SK-N-SH treated with all-trans-retinoic acid at 6 μM for 48 hours (cell line): ENCODE measurements around the gene KRTDAP.

Experiments
- ATAC-seq: fragments of 200-7000 bp; cut with Tn5 transposase; 3 replicates; pipeline ENCODE4 v1.9.1; 2020; ENCODE audit warnings: mild to moderate bottlenecking, moderate library complexity
- ARNTL ChIP-seq: fragments of 450-650 bp; formaldehyde crosslinking; IDR thresholded peaks from 2 replicates; pipeline ENCODE4 v1.5.0; 2020; ENCODE audit warnings: low read depth, mild to moderate bottlenecking, moderate library complexity, borderline replicate concordance
- BACH2 ChIP-seq: fragments of 250-450 bp; sonication (Bioruptor Pico); IDR thresholded peaks from 2 replicates; pipeline ENCODE4 v1.9.0; 2021; ENCODE audit warnings: mild to moderate bottlenecking, borderline replicate concordance
- CREB5 ChIP-seq: fragments of 250-450 bp; sonication (Bioruptor Pico); IDR thresholded peaks from 2 replicates; pipeline ENCODE4 v1.5.1; 2020; ENCODE audit warnings: low read depth, mild to moderate bottlenecking, moderate library complexity
- CSDC2 ChIP-seq: fragments of 250-450 bp; sonication (Bioruptor Pico); IDR thresholded peaks from 2 replicates; pipeline ENCODE4 v1.5.0; 2020; ENCODE audit warnings: mild to moderate bottlenecking, moderate library complexity
- ESRRG ChIP-seq: fragments of 250-450 bp; sonication (Bioruptor Pico); IDR thresholded peaks from 2 replicates; pipeline ENCODE4 v1.6.1; 2021; ENCODE audit warnings: mild to moderate bottlenecking
- GLIS3 ChIP-seq: fragments of 250-450 bp; sonication (Bioruptor Pico); IDR thresholded peaks from 2 replicates; pipeline ENCODE4 v1.5.0; 2020; ENCODE audit warnings: mild to moderate bottlenecking, moderate library complexity
- ISL1 ChIP-seq: fragments of 250-450 bp; sonication (Bioruptor Pico); IDR thresholded peaks from 2 replicates; pipeline ENCODE4 v2.1.2; 2022; ENCODE audit warnings: mild to moderate bottlenecking, moderate library complexity
- OSR1 ChIP-seq: fragments of 250-450 bp; sonication (Bioruptor Pico); IDR thresholded peaks from 2 replicates; pipeline ENCODE4 v1.8.0; 2022; ENCODE audit warnings: moderate library complexity, mild to moderate bottlenecking, inconsistent platforms
- POU6F1 ChIP-seq: fragments of 250-450 bp; sonication (Bioruptor Pico); IDR thresholded peaks from 2 replicates; pipeline ENCODE4 v1.8.0; 2021; ENCODE audit warnings: low read depth, mild to moderate bottlenecking, moderate library complexity, borderline replicate concordance
- PPARA ChIP-seq: fragments of 250-450 bp; sonication (Bioruptor Pico); IDR thresholded peaks from 2 replicates; pipeline ENCODE4 v1.5.0; 2020; ENCODE audit warnings: mild to moderate bottlenecking, borderline replicate concordance
- RARB ChIP-seq: fragments of 250-450 bp; sonication (Bioruptor Pico); IDR thresholded peaks from 2 replicates; pipeline ENCODE4 v1.8.0; 2021; ENCODE audit warnings: mild to moderate bottlenecking, moderate library complexity
- SNAI2 ChIP-seq: fragments of 250-450 bp; sonication (Bioruptor Pico); IDR thresholded peaks from 2 replicates; pipeline ENCODE4 v1.5.0; 2020; ENCODE audit warnings: mild to moderate bottlenecking, moderate library complexity
- TCF4 ChIP-seq: fragments of 250-450 bp; sonication (Bioruptor Pico); IDR thresholded peaks from 2 replicates; pipeline ENCODE4 v1.8.0; 2021; ENCODE audit warnings: mild to moderate bottlenecking, moderate library complexity, borderline replicate concordance
- ZC3H10 ChIP-seq: fragments of 250-450 bp; sonication (Bioruptor Pico); IDR thresholded peaks from 2 replicates; pipeline ENCODE4 v1.5.1; 2021; ENCODE audit warnings: mild to moderate bottlenecking, moderate library complexity
- ZFP3 ChIP-seq: fragments of 250-450 bp; sonication (Bioruptor Pico); IDR thresholded peaks from 2 replicates; pipeline ENCODE4 v1.5.0; 2020; ENCODE audit warnings: mild to moderate bottlenecking, moderate library complexity
- ZFP30 ChIP-seq: fragments of 450-650 bp; formaldehyde crosslinking; IDR thresholded peaks from 2 replicates; pipeline ENCODE4 v1.5.0; 2022; ENCODE audit warnings: mild to moderate bottlenecking, moderate library complexity
- ZNF565 ChIP-seq: fragments of 450-650 bp; formaldehyde crosslinking; conservative IDR thresholded peaks from 2 replicates; pipeline ENCODE4 v1.5.0; 2020; ENCODE audit warnings: low read depth, mild to moderate bottlenecking, moderate library complexity
- ZNF70 ChIP-seq: fragments of 450-650 bp; formaldehyde crosslinking; IDR thresholded peaks from 2 replicates; pipeline ENCODE4 v1.5.0; 2020; ENCODE audit warnings: mild to moderate bottlenecking, moderate library complexity
- ZNF8 ChIP-seq: fragments of 450-650 bp; formaldehyde crosslinking; IDR thresholded peaks from 2 replicates; pipeline ENCODE4 v1.5.0; 2020; ENCODE audit warnings: mild to moderate bottlenecking, moderate library complexity
- TF ChIP-seq, protein P1 (sequence below): fragments of 250-450 bp; sonication (Bioruptor Pico); IDR thresholded peaks from 2 replicates; pipeline ENCODE4 v1.5.1; 2021; ENCODE audit warnings: mild to moderate bottlenecking, moderate library complexity
- TF ChIP-seq, protein P2 (sequence below): fragments of 250-450 bp; sonication (Bioruptor Pico); IDR thresholded peaks from 2 replicates; pipeline ENCODE4 v1.5.0; 2020; ENCODE audit warnings: mild to moderate bottlenecking, moderate library complexity

KRTDAP gene

DNA sequence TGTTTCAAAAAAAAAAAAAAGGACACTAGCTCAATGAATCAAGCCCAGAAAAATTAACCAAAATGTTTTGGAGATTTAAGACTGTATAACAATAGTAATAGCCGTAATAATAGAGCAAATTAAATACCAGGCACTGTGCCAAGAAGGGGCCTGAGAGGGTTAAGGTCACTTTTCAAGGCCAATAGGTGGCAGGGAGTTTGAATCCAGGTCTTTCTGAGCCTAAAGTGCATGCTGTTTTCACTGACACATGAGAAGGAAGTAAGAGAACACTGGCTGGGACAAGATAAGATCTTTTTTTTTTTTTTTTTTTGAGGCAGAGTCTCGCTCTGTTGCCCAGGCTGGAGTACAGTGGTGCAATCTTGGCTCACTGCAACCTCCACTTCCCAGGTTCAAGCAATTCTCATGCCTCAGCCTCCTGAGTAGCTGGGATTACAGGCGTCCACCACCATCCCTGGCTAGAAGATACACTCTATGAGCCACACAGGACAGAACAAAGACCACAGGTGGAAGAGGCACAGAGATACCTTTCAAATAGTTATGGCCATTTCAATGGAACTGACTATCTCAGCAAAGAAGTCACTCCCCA, 34.6 kb downstream of the KRTDAP start:
- no peak for ATAC-seq
- TF ChIP-seq RARB (no peak), ESRRG (CRISPR knock-in tag) (no peak), TCF4 (CRISPR knock-in tag) (no peak), ARNTL (no peak), ZNF565 (CRISPR knock-in tag) (no peak), PPARA (CRISPR knock-in tag) (no peak), CSDC2 (CRISPR knock-in tag) (no peak), ZNF8 (CRISPR knock-in tag) (no peak), ZNF70 (CRISPR knock-in tag) (no peak), ZC3H10 (CRISPR knock-in tag) (no peak), OSR1 (CRISPR knock-in tag) (no peak), BACH2 (no peak), CREB5 (no peak), GLIS3 (CRISPR knock-in tag) (no peak), POU6F1 (CRISPR knock-in tag) (no peak), ZFP30 (CRISPR knock-in tag) (no peak), SNAI2 (CRISPR knock-in tag) (no peak), ISL1 (CRISPR knock-in tag) (no peak)
- TF ChIP-seq, protein P1, sequence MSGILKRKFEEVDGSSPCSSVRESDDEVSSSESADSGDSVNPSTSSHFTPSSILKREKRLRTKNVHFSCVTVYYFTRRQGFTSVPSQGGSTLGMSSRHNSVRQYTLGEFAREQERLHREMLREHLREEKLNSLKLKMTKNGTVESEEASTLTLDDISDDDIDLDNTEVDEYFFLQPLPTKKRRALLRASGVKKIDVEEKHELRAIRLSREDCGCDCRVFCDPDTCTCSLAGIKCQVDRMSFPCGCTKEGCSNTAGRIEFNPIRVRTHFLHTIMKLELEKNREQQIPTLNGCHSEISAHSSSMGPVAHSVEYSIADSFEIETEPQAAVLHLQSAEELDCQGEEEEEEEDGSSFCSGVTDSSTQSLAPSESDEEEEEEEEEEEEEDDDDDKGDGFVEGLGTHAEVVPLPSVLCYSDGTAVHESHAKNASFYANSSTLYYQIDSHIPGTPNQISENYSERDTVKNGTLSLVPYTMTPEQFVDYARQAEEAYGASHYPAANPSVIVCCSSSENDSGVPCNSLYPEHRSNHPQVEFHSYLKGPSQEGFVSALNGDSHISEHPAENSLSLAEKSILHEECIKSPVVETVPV = no peak

- no peak for TF ChIP-seq TCF4 (CRISPR knock-in tag)
- TF ChIP-seq ISL1 (CRISPR knock-in tag) = no peak
- no peak for TF ChIP-seq CSDC2 (CRISPR knock-in tag)
- no peak for TF ChIP-seq ZFP3 (CRISPR knock-in tag)
- TF ChIP-seq, protein P1 = no peak
- TF ChIP-seq ZFP30 (CRISPR knock-in tag) = no peak
- TF ChIP-seq GLIS3 (CRISPR knock-in tag) = no peak
- ATAC-seq = no peak
Measured at GRCh38 chr19:35454663-35455062, 35.6 kb downstream of the KRTDAP start.

DNA sequence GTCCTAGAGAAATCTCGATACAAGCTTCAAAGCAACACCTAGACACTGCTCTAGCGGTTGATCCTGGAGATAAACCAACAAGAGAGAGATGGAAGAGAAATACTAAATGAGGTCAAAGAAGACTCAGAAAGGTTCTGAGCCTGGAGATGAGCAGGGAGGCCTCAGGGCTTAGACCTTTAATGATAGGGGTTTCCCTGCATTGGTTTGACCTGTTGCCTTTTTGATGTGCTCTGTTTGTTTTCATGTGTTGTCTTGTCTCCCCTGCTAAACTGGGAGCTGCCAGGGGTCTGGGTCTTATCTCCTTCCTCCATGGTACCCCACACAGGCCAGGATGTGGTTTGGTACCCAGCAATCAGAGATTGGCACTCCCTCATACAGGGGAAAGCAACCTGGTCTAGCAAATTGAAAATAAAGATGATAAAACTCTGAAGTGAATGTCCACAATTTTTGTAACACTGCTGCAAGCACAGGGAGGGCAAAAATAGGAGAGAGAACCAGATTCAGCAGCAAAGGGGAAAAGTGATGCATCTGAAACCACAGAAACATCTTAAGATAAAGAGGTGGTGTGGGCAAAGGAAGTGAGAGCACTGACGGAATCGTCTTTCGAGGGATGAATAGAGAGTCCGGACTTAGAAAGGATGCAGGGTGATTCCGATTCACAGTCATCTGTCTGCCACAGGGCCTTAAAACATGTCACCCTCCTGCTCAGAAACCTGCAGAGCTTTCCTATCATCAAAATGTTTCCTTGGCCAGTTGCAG, 38.7 kb downstream of the KRTDAP start:
- no peak for TF ChIP-seq ESRRG (CRISPR knock-in tag)
- TF ChIP-seq ZNF70 (CRISPR knock-in tag) = peak; percentile 68; the same call in 1 of the 2 replicates
- TF ChIP-seq, protein P2, sequence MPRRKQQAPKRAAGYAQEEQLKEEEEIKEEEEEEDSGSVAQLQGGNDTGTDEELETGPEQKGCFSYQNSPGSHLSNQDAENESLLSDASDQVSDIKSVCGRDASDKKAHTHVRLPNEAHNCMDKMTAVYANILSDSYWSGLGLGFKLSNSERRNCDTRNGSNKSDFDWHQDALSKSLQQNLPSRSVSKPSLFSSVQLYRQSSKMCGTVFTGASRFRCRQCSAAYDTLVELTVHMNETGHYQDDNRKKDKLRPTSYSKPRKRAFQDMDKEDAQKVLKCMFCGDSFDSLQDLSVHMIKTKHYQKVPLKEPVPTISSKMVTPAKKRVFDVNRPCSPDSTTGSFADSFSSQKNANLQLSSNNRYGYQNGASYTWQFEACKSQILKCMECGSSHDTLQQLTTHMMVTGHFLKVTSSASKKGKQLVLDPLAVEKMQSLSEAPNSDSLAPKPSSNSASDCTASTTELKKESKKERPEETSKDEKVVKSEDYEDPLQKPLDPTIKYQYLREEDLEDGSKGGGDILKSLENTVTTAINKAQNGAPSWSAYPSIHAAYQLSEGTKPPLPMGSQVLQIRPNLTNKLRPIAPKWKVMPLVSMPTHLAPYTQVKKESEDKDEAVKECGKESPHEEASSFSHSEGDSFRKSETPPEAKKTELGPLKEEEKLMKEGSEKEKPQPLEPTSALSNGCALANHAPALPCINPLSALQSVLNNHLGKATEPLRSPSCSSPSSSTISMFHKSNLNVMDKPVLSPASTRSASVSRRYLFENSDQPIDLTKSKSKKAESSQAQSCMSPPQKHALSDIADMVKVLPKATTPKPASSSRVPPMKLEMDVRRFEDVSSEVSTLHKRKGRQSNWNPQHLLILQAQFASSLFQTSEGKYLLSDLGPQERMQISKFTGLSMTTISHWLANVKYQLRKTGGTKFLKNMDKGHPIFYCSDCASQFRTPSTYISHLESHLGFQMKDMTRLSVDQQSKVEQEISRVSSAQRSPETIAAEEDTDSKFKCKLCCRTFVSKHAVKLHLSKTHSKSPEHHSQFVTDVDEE (CRISPR knock-in tag) = no peak
- TF ChIP-seq ZNF565 (CRISPR knock-in tag) = no peak
- ATAC-seq = no peak
